Thyroid gland (tissue), 4 donors: ENCODE results near the gene ST6GALNAC3. TPM values are rescaled to one million over a fixed set of nuclear protein-coding genes. Genes with fewer than 3 reads are reported as not detected.

Source experiments
- DNase-seq, 2 donors: peaks; one replicate each; pipeline ENCODE4 v3.0.0-alpha.2; 2019
- H3K27ac ChIP-seq, 3 donors: fragments of 200-600 bp; sonication (generic); 1 replicate in 2 of 3; 2 replicates in 1 of 3; pipeline ENCODE4 v1.5.1; 2016 to 2019; ENCODE audit warnings: mild to moderate bottlenecking in 1 of 3, moderate library complexity in 1 of 3
- H3K27me3 ChIP-seq: fragments of 200-600 bp; sonication (generic); one replicate; pipeline ENCODE4 v1.5.1; 2019
- H3K36me3 ChIP-seq, 2 donors: fragments of 200-600 bp; sonication (generic); one replicate each; pipeline ENCODE4 v1.5.1; 2016 to 2019
- H3K4me1 ChIP-seq, 2 donors: fragments of 200-600 bp; sonication (generic); one replicate each; pipeline ENCODE4 v1.5.1; 2017 to 2019
- H3K4me3 ChIP-seq, 3 donors: fragments of 200-600 bp; sonication (generic); replicated peaks in 1 of 3; 1 replicate in 2 of 3; 2 replicates in 1 of 3; pipeline ENCODE4 v1.5.1; 2016; ENCODE audit warnings: mild to moderate bottlenecking in 1 of 3
- H3K9me3 ChIP-seq: fragments of 200-600 bp; sonication (generic); one replicate; pipeline ENCODE4 v1.5.1; 2017
- POLR2A ChIP-seq, 2 donors: fragments of 450-650 bp; IDR thresholded peaks; one replicate each; pipeline ENCODE4 v1.6.1; 2017; ENCODE audit warnings: antibody characterized with exemption in 2 of 2, mild to moderate bottlenecking in 2 of 2, moderate library complexity in 1 of 2
- WGBS, 2 donors: methylation state at CpG; one replicate each; pipeline ENCODE4 v1.1.5; 2017; 5-methylcytosine and 5-hydroxymethylcytosine counted together
- intact Hi-C: fragments of 100-400 bp; cut with DNase I; formaldehyde crosslinking; loops from one replicate; pipeline ENCODE4 v1.15.1; 2023
- total RNA-seq, 4 donors: library from RNA; depleted of rRNA; stranded (reverse); fragments of >200 nt; gene quantifications; one replicate each; pipeline ENCODE4 v1.2.3, GENCODE V29; 2016
- TF ChIP-seq, protein P1 (sequence below), 6 experiments: fragments of 200-600 bp in 3 of 6; fragments of 450-650 bp in 3 of 6; sonication (generic) in 3 of 6; IDR thresholded peaks; one replicate each; pipeline ENCODE4 v1.5.1; 2016 to 2019; ENCODE audit warnings: antibody characterized with exemption in 6 of 6, mild to moderate bottlenecking in 2 of 6, inconsistent platforms in 1 of 6, moderate library complexity in 1 of 6

ST6GALNAC3 gene
- total RNA-seq, 4 donors from 2014 or later: 17.4 to 35.6 (median 31.6) TPM

DNA sequence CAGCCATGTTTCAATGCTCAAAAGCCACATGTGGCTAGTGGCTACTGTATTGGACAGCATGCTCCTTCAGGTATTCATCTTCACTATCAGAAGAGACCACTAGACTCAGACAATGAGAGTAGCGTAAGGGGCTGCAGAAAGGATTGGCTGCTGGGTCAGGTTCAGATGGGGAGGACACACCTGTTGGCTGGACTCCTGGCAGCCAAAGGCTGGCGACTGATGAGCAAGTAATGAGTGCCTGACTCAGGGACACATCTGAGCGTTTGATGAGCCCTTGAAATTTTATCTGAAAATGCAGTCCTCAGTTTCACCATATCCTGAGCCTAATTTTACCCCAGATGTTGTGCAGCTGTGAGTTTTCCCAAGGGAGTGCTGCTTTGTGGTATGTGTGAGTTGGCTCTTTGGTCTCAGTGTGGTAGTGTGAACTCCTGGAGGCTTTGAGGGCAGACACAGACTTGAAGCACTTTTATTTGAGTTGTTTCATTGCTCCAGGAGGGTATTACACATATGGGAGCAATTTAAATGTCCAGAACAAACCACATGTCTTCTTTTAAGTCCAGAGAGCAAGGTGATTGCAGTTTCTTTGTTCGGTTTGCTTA lies 9.6 kb downstream of the ST6GALNAC3 start:
- Histone ChIP-seq H3K27ac (no peak overlapping the region), H3K9me3 (no peaks in the 10 kb centered on the region), H3K36me3 (no peaks in the 10 kb centered on the region), H3K4me3 (no peak overlapping the region), H3K27me3 (no peaks in the 10 kb centered on the region), H3K4me1 (peaks cover 16 to 19% of the 10 kb centered on the region in 2 donors)
- 60 to 86% methylated on average over 4 of the region's 4 CpGs for WGBS, 2 donors
- intact Hi-C loops: no loop called here
- DNase-seq: no peak
- TF ChIP-seq POLR2A (IDR thresholded peaks at IDR 0.05): no peak
- TF ChIP-seq, protein P1, sequence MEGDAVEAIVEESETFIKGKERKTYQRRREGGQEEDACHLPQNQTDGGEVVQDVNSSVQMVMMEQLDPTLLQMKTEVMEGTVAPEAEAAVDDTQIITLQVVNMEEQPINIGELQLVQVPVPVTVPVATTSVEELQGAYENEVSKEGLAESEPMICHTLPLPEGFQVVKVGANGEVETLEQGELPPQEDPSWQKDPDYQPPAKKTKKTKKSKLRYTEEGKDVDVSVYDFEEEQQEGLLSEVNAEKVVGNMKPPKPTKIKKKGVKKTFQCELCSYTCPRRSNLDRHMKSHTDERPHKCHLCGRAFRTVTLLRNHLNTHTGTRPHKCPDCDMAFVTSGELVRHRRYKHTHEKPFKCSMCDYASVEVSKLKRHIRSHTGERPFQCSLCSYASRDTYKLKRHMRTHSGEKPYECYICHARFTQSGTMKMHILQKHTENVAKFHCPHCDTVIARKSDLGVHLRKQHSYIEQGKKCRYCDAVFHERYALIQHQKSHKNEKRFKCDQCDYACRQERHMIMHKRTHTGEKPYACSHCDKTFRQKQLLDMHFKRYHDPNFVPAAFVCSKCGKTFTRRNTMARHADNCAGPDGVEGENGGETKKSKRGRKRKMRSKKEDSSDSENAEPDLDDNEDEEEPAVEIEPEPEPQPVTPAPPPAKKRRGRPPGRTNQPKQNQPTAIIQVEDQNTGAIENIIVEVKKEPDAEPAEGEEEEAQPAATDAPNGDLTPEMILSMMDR (IDR thresholded peaks at IDR 0.05): no peak

DNA sequence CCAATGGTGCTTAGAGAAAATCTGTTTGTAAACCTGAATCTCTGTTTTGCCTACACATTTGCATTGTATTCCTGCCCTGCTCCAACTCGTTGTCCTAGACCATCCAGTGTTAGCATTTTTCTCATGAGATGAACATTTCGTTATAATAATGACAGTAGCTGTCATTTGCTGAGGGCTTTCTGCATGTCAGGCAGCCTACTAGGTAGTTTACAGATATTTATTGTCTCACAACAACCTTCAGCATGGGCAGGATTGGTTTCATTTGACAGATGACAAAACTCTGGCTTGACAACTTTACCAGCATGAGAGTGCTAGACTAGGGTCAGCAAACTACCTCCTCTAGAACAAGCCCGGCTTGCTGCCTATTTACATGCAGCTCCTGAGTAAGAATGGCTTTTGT lies 10.1 kb downstream of the ST6GALNAC3 start:
- 48 to 77% methylated on average over 3 of the region's 3 CpGs for WGBS, 2 donors
- DNase-seq: no peak
- no peak for TF ChIP-seq POLR2A (IDR thresholded peaks at IDR 0.05)
- TF ChIP-seq, protein P1 (IDR thresholded peaks at IDR 0.05): no peak
- H3K4me3 ChIP-seq: no peak overlapping the region
- intact Hi-C loops: no loop called here
- H3K27me3 ChIP-seq: no peaks in the 10 kb centered on the region
- no peaks in the 10 kb centered on the region for H3K36me3 ChIP-seq
- peaks cover 16 to 19% of the 10 kb centered on the region in 2 donors for H3K4me1 ChIP-seq
- no peak overlapping the region for H3K27ac ChIP-seq
- no peaks in the 10 kb centered on the region for H3K9me3 ChIP-seq

DNA sequence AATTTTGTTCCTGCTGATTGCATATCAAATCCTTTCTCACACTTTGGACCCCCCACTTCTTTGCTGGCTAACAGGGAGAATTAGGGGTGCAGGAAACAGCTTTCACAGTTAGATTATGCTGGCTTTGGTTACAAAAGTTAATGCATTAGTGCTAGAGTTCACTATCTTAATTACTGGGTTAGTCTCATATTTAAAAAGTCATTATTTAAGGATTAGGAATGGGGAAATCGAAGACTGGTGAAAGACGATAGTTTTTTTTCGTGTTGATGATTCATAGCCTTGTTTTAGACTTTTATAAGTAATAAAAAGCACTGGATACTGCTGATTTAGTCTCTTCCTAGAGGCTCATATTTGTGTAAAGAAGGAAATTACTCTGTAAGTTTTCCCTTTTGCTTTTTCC lies 11.6 kb downstream of the ST6GALNAC3 start:
- no peaks in the 10 kb centered on the region for H3K27me3 ChIP-seq
- no peak for DNase-seq

DNA sequence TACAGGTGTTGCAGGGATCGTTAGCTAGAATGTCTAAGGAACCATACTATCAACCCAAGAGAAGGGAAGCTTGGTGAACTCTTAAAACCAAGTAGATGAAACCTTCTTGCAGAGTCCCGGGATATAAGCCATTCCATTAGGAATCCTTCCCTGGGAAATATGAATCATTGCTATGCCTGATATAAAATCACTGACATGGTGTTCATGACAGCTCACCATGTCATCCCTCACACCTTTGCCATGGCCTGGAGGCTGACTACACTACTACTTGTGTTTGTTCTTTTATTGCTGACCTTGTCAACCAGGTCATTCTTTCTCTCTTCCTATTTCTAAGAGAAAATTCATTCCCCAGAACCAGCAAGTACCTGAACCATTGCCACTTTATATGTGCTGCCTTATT lies 12.1 kb downstream of the ST6GALNAC3 start:
- no peak for DNase-seq
- WGBS, 2 donors: 81 to 89% methylated on average over 2 of the region's 2 CpGs
- H3K27me3 ChIP-seq: no peaks in the 10 kb centered on the region
- peaks cover 16 to 19% of the 10 kb centered on the region in 2 donors for H3K4me1 ChIP-seq
- no peaks in the 10 kb centered on the region for H3K9me3 ChIP-seq
- intact Hi-C loops: no loop called here
- H3K36me3 ChIP-seq: no peaks in the 10 kb centered on the region
- no peak overlapping the region for H3K4me3 ChIP-seq
- peak overlapping the region; percentile 46 to 59 (median 49) for H3K27ac ChIP-seq
- TF ChIP-seq, protein P1 (IDR thresholded peaks at IDR 0.05): no peak
- no peak for TF ChIP-seq POLR2A (IDR thresholded peaks at IDR 0.05)

More for the DNA sequence above, 11.6 kb downstream of the ST6GALNAC3 start:
- no peak overlapping the region for H3K4me3 ChIP-seq
- no peaks in the 10 kb centered on the region for H3K36me3 ChIP-seq
- 75 to 87% methylated on average over 3 of the region's 3 CpGs for WGBS, 2 donors
- H3K4me1 ChIP-seq: peaks cover 16 to 19% of the 10 kb centered on the region in 2 donors
- no peaks in the 10 kb centered on the region for H3K9me3 ChIP-seq
- intact Hi-C loops: no loop called here
- no peak for TF ChIP-seq POLR2A (IDR thresholded peaks at IDR 0.05)
- H3K27ac ChIP-seq: peak overlapping the region; percentile 46 to 59 (median 49)

DNA sequence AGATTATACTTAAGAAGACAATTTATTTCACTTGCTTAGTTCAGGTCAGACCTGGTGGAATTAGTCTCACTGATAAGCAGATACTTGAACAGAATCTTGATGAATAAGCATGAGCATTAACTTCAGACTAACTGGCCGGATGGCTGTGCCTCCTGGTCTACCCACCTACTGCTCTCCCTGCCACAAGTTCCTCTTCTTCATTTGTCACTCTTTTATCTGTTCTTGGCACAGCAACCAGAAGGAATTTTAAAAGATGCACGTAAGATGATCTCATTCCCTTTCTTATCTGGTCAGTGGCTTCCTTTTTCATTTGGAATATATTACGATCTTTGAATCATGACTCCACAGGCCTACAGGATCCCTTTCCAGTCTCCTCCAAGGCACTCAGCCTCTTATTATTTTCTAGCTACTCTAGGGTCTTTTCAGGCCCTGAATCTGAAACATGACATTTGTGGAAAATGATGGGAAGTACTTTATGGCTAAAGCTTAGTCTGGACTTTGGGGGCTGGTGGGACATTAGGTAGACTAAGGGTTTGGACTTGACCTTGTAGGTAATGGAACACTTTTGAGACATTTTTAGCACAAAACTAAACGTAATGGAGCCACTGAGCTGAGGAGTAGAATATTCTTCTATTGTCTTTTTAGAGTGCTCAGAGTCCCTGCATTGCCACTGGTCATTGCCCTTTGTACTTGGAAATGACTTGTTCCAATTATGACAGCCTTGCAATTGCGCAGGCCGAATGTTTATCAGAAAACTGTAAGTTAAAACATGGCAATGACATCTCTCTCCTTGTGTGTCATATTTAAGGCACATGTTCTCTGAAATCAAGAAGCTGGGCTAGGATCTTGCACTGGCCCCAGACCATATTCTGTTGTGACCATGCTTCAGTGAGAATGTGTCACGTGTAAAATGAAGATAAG lies 16.0 kb downstream of the ST6GALNAC3 start:
- no peak overlapping the region for H3K27ac ChIP-seq
- H3K4me1 ChIP-seq: peaks cover 20 to 23% of the 10 kb centered on the region in 2 donors
- intact Hi-C loops: no loop called here
- no peak for TF ChIP-seq POLR2A (IDR thresholded peaks at IDR 0.05)
- TF ChIP-seq, protein P1 (IDR thresholded peaks at IDR 0.05): no peak
- DNase-seq: no peak
- H3K9me3 ChIP-seq: no peaks in the 10 kb centered on the region
- 84 to 86% methylated on average over 7 of the region's 7 CpGs for WGBS, 2 donors
- no peak overlapping the region for H3K4me3 ChIP-seq
- H3K27me3 ChIP-seq: no peaks in the 10 kb centered on the region
- no peaks in the 10 kb centered on the region for H3K36me3 ChIP-seq
